Measurements from ENCODE around the gene CYP4Z1.

- TF ChIP-seq PATZ1 (CRISPR knock-in tag; IDR thresholded peaks at IDR 0.05; ENCODE audit: borderline replicate concordance): no peak
- no peak for TF ChIP-seq ARNTL (CRISPR knock-in tag; IDR thresholded peaks at IDR 0.05; ENCODE audit: borderline replicate concordance, low read depth)
- no peak for TF ChIP-seq TOX (CRISPR knock-in tag; IDR thresholded peaks at IDR 0.05; ENCODE audit: borderline replicate concordance)
Measured at GRCh38 chr1:47147047-47147785, 80.2 kb downstream of the CYP4Z1 start.
